Amniotic epithelial cell (primary cell): ENCODE results near the gene ST6GAL1.

Experiments used
- DNase-seq: peaks from one replicate; pipeline ENCODE4 v3.0.0-alpha.2; 2010; ENCODE audit warnings: low read depth

Gene ST6GAL1

DNA sequence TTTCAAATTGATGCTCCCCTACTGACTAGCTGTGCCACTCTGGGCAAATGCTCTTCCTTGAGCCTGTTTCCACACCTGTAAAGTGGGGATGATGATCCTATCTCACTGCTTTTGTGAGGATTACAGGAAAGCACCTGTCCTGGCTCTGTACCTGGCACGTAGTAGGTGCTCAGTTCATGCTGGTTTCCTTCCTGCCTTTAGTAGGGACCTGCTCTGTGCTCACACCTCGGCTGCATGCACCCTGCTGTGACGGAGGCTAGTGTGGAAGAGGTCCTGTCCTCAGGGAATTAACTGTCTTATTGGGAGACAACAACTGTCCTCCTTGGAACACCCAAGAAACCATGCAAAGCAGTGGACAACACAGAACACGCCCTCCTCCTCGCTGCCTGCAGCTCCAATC lies 147.2 kb downstream of the ST6GAL1 start:
- no peak for DNase-seq

GRCh38 chr3:187079090-187080022 lies 149.0 kb downstream of the ST6GAL1 start:
- no peak for DNase-seq

- DNase-seq, result no peak
Measured at GRCh38 chr3:187080799-187081450, 150.6 kb downstream of the ST6GAL1 start.

DNA sequence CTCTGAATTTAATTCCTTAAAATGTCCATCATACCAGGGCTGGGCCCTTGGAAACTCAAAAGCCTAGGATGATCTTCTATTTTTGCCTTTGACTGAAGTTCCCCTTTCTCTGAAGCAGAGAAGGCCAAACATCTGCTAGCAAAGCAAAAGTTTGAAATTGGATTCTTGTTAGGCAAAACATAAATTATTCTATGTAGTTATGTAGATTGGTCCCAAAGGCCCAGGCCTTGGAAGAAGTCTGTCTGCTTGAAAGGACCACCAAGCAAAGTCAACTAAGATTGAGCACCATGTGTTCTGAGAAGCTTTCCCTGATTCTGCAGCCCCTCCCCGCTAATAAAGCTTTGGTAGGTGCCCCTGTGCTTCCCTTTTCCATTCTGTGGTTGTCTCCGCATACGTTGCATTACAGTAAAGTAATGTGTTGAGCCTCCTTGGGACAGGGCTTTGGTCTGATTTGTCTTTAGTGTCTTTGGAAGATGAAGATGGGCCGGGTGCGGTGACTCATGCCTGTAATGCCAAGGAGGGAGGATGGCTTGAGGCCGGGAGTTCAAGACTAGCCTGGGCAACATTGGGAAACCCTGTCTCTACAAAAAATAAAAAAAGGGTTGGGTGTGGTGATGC lies 152.5 kb downstream of the ST6GAL1 start:
- no peak for DNase-seq

DNA sequence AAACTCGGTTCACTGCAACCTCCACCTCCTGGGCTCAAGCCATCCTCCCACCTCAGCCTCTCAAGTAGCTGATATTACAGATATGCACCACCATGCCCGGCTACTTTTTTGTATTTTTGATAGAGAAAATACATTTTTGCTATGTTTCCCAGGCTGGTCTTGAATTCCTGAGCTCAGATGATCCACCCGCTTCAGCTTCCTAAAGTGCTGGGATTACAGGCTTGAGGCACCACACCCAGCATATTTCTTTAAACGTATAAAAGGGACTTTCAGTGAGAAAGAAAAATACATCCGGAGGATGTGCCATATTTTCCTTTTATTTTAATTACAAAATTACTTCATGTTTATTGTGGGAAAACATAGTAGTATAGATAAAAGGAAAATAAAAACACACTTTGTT lies 153.8 kb downstream of the ST6GAL1 start:
- no peak for DNase-seq

- DNase-seq, result no peak
Measured at GRCh38 chr3:187084580-187084979, 154.3 kb downstream of the ST6GAL1 start.

GRCh38 chr3:187085021-187085666 lies 154.8 kb downstream of the ST6GAL1 start:
- no peak for DNase-seq

GRCh38 chr3:187085933-187086332 lies 155.6 kb downstream of the ST6GAL1 start:
- DNase-seq, result no peak

DNA sequence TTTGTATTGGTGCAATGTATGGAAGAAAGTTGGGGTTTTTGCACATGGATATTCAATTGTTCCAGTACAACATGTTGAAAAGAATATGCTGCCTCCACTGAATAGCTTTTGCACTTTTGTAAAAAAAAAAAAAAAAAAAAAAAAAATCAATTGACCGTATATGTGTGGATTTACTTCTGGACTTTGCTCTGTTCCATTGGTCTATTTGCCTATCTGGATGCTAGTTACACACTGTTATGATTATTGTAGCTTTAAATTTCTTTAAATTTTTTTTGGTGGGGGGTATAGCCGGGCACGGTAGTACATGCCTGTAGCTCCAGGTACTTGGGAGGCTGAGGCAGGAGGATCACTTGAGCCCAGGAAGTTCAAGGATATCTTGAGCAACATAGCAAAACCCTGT lies 156.5 kb downstream of the ST6GAL1 start:
- no peak for DNase-seq

- no peak for DNase-seq
Measured at GRCh38 chr3:187088701-187089100, 158.4 kb downstream of the ST6GAL1 start.

- DNase-seq, result no peak
Measured at GRCh38 chr3:187093320-187093719, 163.0 kb downstream of the ST6GAL1 start.

GRCh38 chr3:187098923-187099512 lies 168.7 kb downstream of the ST6GAL1 start:
- DNase-seq, result peak; percentile 5

DNA sequence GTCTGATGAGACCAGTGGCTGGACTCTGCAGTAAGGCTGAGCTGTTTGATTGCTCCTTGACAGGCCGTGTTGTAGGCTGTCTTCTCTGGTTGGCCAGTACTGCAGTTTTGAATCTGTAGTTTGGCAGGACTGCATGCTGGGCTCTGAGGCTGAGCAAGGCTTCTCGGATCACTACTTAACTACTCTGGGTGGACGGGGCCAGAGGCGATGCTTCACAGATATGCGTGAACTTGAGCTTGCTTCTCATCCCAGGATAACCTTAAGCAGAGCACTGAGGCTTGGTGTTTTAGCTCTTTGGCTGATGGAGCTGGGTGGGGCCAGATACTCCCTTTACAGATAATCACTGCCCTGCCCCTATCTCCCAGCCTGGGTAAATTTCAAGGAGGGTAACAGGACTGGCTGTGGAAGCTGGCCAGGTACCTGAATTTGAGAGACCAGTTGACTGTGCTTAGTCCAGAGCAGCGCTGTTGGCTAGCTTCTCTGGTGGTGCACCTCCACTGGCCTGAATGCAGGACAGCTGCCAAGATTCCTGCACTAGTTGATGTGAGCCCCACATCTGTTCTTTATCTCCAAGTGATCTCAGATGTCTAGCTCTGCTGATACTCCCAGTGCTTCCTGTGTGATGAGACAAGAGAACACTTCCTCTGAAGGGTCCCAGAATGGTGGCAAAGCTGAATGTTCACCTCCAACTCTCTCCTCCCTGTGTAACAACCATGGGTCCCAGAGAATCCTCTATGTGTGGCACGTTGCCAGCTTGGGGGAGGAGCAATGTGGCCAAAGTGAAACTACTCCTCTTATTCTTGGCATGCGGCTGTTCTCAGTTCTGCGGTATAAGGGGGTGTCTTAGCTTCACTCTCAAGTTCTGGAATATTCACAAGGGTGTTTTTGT lies 171.1 kb downstream of the ST6GAL1 start:
- peak; percentile 97 for DNase-seq

DNA sequence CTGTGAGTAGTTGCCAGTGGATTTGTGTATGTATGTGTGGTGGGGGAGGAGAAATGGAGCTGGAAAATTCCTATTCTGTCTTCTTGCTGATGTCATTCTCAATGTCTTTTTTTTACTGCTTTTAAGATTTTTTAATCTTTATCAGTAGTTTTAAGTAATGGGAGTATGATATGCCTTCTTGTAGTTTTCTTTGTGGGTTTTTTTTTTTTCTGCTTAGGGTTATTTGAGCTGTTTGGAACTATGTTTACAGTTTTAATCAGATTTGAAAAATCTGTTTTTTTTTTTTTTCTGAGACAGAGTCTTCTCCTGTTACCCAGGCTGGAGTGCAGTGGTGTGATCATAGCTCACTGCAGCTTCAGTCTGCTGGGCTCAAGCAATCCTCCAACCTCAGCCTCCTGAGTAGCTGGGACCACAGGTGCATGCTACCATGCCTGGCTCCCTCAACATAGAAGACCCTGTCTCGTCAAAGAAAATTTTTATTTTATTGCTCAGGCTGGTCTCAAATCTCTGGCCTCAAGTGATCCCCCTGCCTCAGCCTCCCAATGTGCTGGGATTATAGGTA lies 171.8 kb downstream of the ST6GAL1 start:
- DNase-seq, result no peak

DNA sequence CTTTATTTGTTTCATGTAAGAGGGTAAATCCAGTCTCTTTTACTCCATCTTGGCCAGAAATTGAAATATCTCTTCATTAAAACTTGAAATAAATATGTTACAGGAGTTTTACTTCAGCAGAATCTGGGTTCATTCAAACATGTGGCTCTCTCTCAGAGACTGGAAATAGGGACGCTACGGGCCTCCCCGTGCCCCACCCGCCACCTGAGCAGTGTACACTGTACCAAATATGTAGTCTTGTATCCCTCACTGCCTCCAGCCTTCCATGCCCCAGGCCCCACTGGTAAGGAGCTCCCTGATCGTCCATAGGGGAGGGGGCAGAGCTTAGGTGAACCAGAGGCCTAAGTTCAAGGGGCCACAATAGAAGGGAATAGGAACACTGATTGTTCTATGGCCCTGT lies 172.9 kb downstream of the ST6GAL1 start:
- no peak for DNase-seq

- no peak for DNase-seq
Measured at GRCh38 chr3:187104342-187104741, 174.0 kb downstream of the ST6GAL1 start.

- peak; percentile 35 for DNase-seq
Measured at GRCh38 chr3:187104933-187105332, 174.6 kb downstream of the ST6GAL1 start.

- DNase-seq, result no peak
Measured at GRCh38 chr3:187105700-187106099, 175.4 kb downstream of the ST6GAL1 start.

DNA sequence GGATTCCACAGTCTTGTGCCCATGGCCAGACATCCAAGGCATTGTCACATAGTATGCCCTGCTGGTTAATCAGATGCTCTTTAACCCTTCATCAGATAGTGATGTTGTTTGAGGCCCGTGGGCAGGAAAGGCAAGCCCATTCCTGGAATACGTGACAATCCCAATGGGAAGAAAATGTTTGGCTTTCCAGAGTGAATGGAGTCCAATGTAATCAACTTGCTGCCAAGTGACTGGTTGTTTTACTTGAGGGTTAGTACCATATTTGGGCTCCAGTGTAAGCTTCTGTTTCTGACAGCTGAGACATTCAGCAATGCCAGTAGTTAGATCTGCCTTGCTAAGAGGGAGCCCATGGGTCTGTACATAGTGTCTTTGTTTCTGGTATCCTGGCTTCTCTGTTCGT lies 177.7 kb downstream of the ST6GAL1 start:
- no peak for DNase-seq

DNA sequence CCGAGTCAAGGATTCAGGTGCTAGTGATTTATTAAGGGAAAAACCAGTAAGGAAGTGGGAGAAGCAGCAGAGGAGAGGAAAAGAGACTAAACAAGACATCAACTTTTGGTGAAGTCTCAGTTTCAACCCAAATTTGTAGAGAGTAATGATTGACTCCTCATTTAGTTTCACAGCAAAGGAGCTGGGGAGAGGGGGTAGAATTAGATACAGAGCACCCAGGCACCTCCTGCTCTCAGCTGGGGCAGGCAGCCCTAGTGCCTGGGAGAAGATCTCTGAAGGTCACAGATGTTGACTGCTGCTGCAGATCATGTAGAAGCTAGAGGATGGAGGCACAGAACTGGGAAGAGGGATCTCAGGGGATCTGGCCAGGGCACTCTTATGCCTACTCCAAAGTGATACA lies 179.8 kb downstream of the ST6GAL1 start:
- DNase-seq, result no peak
